HFFc6 (cell line): ENCODE data around the gene FAHD2B. TPM values are rescaled to one million over a fixed set of nuclear protein-coding genes. Genes with fewer than 3 reads are reported as not detected.
"Not testable (repeated sequence)": the region's sequence is repeated elsewhere in the genome, so short reads cannot be mapped to it uniquely, and the experiment has no call there.

Experiments
- DNase-seq: peaks from one replicate; pipeline ENCODE4 v3.0.0-alpha.2; 2018
- H3K27ac Mint-ChIP-seq: 2 replicates; pipeline ENCODE4 v1.8.0; 2020; ENCODE audit warnings: mild to moderate bottlenecking, mixed read lengths
- H3K27me3 Mint-ChIP-seq: 2 replicates; pipeline ENCODE4 v1.8.0; 2021; ENCODE audit warnings: mild to moderate bottlenecking, moderate library complexity, mixed read lengths; ENCODE audit not compliant: insufficient read depth
- H3K36me3 Mint-ChIP-seq: 2 replicates; pipeline ENCODE4 v1.8.0; 2021; ENCODE audit warnings: low read depth, mixed read lengths
- H3K4me1 Mint-ChIP-seq: 2 replicates; pipeline ENCODE4 v1.8.0; 2020; ENCODE audit warnings: low read depth, mixed read lengths
- H3K4me3 Mint-ChIP-seq: 2 replicates; pipeline ENCODE4 v1.8.0; 2020; ENCODE audit warnings: mild to moderate bottlenecking, moderate library complexity, mixed read lengths
- H3K9me3 Mint-ChIP-seq: 2 replicates; pipeline ENCODE4 v1.8.0; 2020; ENCODE audit warnings: mild to moderate bottlenecking, mixed read lengths
- CTCF ChIP-seq: fragments of 200-600 bp; sonication (generic); IDR thresholded peaks from 2 replicates; pipeline ENCODE4 v1.5.0; 2021; ENCODE audit warnings: antibody characterized with exemption, mild to moderate bottlenecking
- long read RNA-seq: library from polyadenylated mRNA; unstranded; transcript quantifications from one replicate; pipeline ENCODE4 v2.0.0, GENCODE V29; 2019
- total RNA-seq, 6 experiments: library from RNA; stranded (reverse); fragmentation: NEBNext Ultra II Directional; extraction: Animal tissue kit (Norgen Biotek cat#: 25700); gene quantifications; 2 replicates in 1 of 6; 3 replicates in 5 of 6; pipeline ENCODE4 v1.2.3, GENCODE V29; 2021

The FAHD2B gene, protein sequence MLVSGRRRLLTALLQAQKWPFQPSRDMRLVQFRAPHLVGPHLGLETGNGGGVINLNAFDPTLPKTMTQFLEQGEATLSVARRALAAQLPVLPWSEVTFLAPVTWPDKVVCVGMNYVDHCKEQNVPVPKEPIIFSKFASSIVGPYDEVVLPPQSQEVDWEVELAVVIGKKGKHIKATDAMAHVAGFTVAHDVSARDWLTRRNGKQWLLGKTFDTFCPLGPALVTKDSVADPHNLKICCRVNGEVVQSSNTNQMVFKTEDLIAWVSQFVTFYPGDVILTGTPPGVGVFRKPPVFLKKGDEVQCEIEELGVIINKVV
- 1 to 10 TPM; 2.7 to 6.6 (median 3.9) TPM for total RNA-seq
- long read RNA-seq, partial matches to known transcripts = 0 of 8 reads
- long read RNA-seq, other reads (novel, unspliced or antisense) = 0 of 8 reads

DNA sequence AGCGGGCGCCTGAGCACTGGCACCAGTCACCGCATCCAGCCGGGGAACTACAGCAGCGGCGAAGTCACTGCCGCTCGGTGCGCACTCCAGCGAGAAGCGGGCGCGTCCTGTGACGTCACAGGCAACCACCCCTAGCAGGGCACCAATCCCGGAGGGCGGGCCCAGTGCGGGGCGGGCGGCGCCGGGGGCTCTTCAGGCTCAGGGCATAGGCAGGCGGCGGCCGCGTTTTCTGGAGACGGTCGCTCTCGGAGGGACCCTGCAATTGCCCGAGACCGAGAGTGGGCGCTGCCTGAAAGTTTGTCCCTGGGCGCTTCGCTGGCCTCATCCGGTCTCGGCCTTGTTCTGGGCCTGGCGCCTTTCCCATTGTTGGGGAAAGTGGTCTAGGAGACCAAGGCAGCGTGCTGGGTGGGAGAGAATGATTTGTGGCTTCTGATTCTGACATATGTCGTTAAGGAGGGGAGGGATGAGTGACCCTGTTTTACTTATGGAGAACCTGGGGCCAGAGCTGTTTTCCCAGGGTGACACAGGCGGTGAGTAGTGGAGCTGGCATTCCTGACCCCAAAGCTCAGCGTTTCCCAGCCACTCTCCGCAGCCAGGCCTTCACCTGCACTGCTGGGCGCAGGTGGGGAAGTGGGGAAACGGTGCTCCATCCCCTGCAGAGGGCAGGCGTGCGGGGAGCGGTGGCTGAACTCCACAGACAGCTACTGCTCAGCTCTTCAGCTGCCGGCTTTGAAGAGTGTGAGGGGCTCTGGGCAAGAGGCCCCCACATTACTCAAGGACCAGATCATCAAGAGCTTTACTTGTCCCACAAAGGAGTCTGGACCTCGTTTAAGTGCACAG lies at the start of gene FAHD2B:
TSS of gene FAHD2B (minus strand) at position 111 of the 840 bp plus-strand sequence. CDS start 3,176 bp downstream, outside the sequence.
- Mint-ChIP-seq H3K27me3 (peaks cover 18% of the 10 kb centered on the region), H3K4me3 (peak within 1 kb of the TSS; percentile 82), H3K27ac (0 out of 2 replicates have a peak within 1 kb of the TSS, but pooled peaks have one; percentile 21)
- not testable (repeated sequence) for H3K4me1 Mint-ChIP-seq, H3K9me3 Mint-ChIP-seq, H3K36me3 Mint-ChIP-seq
- peak; percentile 37 for DNase-seq

DNA sequence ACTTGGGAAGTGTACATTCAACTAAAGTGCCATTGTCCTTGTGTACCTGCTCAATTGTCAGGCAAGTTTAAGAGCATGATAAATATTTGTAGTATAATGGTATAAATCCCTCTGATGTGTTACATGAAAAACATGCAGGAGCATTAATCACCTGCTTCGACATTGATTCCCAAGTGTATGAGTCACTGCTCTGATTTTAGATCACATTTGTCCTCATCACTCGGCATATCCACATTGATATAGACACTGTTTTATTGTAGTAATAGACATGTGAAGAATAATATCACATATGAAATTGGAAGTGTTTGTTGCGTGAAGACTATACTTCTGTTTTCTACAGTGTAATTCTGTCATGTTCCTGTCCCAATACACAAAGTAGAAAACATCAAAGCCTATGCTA lies 49.3 kb upstream of the FAHD2B start:
- H3K4me1 Mint-ChIP-seq, H3K36me3 Mint-ChIP-seq, H3K4me3 Mint-ChIP-seq, H3K27ac Mint-ChIP-seq, H3K27me3 Mint-ChIP-seq, DNase-seq, H3K9me3 Mint-ChIP-seq: not testable (repeated sequence)

- H3K27me3 Mint-ChIP-seq, H3K9me3 Mint-ChIP-seq, DNase-seq, H3K27ac Mint-ChIP-seq, H3K4me3 Mint-ChIP-seq, H3K4me1 Mint-ChIP-seq: not testable (repeated sequence)
- H3K36me3 Mint-ChIP-seq = peaks cover 22% of the 10 kb centered on the region
Observed at GRCh38 chr2:97129090-97129489, 34.4 kb upstream of the FAHD2B start.

GRCh38 chr2:97113882-97114255 lies 19.2 kb upstream of the FAHD2B start:
- not testable (repeated sequence) for H3K4me1 Mint-ChIP-seq, H3K9me3 Mint-ChIP-seq, H3K27me3 Mint-ChIP-seq, DNase-seq, H3K36me3 Mint-ChIP-seq
- peak overlapping the region; percentile 99 for H3K4me3 Mint-ChIP-seq
- peak overlapping the region; percentile 95 for H3K27ac Mint-ChIP-seq

DNA sequence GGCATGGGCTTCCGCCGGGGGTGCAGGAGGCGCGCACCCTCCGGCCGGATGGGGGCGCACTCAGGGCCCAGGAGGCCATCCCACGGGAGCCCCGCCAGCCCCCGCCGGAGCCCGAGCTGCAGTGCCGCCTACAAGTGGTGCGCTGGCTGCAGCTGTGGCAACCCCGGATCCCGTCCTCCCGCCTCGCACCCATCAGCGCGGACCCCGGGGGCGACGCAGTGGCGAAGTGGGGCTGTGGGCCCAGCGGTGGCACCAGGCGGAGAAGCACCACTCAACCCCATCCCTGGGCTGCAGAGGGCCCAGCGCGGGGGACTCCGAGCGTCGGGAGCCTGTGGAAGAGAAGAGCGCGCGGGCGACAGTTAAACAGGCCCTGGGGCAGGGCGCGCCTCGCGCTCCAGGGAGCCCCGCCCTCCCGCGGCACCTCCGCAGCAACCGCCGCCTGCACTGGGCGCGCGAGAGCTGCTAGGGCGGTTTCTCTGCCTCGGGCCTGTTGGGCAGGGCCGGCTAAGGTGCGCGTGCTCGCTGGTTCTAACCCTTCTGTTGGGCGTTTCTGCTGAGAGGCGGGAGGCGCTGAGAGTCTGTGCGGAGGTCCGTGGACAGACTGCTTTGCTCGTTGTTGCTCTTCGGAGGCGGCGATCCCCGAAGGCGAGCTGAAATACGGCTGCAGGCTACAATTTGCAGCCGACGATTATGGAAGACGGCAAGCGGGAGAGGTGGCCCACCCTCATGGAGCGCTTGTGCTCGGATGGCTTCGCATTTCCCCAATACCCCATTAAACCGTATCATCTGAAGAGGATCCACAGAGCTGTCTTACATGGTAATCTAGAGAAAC lies 18.6 kb upstream of the FAHD2B start, which contains the start of gene ANKRD36:
TSS of gene ANKRD36 (plus strand) at position 104 of the 832 bp plus-strand sequence. CDS start at position 691, 587 bp downstream.
- Mint-ChIP-seq H3K4me3 (peak within 1 kb of the TSS; percentile 99), H3K27ac (peak within 1 kb of the TSS; percentile 95)
- DNase-seq = peak; percentile 67
- H3K9me3 Mint-ChIP-seq, H3K4me1 Mint-ChIP-seq, H3K27me3 Mint-ChIP-seq, H3K36me3 Mint-ChIP-seq: not testable (repeated sequence)
- TF ChIP-seq CTCF = peak; percentile 7; the same call in 1 of the 2 replicates

DNA sequence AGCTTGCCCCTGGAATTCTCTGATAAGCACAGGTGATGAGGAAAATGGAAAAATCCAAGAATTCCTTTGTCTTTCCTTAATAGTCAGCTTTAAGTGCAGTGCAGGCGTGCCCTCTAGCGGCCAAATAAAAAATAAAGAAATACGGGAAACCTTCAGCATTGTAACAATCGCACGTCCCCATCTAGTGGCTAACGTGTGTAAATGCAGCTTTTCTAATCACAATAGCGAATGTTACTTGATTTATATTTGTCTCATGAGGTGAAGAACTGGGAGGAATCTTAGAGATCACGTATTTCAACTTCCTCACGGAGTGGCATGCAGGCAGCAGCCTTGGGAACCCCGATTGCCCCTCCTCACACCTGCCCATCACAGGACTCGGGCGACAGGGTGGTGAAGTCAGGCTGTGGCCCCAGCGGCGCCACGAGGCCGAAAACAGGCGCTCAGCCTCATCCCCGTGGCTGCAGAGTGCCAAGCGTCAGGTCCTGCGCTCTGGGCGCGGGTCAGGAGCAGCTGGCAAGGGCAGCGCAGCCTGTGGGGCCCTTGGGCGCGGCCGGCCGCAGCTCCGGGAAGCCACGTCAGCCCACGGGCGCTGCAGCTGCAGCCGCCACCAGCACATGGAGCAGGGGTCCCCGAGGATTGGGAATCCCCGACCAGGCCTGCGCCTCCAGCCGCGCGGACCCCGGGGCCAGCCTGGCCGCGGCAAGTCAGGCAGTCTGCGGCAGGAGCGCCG lies 17.8 kb upstream of the FAHD2B start:
- peak overlapping the region; percentile 90 for H3K4me3 Mint-ChIP-seq

GRCh38 chr2:97111246-97111645 lies 16.6 kb upstream of the FAHD2B start:
- H3K27ac Mint-ChIP-seq, H3K27me3 Mint-ChIP-seq, H3K4me1 Mint-ChIP-seq, H3K9me3 Mint-ChIP-seq, DNase-seq, H3K36me3 Mint-ChIP-seq, H3K4me3 Mint-ChIP-seq: not testable (repeated sequence)

More for the DNA sequence above, 17.8 kb upstream of the FAHD2B start:
- peak overlapping the region; percentile 90 for H3K27ac Mint-ChIP-seq
- H3K36me3 Mint-ChIP-seq, H3K27me3 Mint-ChIP-seq, H3K9me3 Mint-ChIP-seq, H3K4me1 Mint-ChIP-seq: not testable (repeated sequence)
- DNase-seq = peak; percentile 68
- peak; percentile 96 for TF ChIP-seq CTCF

GRCh38 chr2:97106878-97107277 lies 12.2 kb upstream of the FAHD2B start:
- DNase-seq, H3K27ac Mint-ChIP-seq, H3K4me1 Mint-ChIP-seq, H3K4me3 Mint-ChIP-seq, H3K36me3 Mint-ChIP-seq: not testable (repeated sequence)
- Mint-ChIP-seq H3K27me3 (peaks cover 14% of the 10 kb centered on the region), H3K9me3 (peaks cover 12% of the 10 kb centered on the region)

DNA sequence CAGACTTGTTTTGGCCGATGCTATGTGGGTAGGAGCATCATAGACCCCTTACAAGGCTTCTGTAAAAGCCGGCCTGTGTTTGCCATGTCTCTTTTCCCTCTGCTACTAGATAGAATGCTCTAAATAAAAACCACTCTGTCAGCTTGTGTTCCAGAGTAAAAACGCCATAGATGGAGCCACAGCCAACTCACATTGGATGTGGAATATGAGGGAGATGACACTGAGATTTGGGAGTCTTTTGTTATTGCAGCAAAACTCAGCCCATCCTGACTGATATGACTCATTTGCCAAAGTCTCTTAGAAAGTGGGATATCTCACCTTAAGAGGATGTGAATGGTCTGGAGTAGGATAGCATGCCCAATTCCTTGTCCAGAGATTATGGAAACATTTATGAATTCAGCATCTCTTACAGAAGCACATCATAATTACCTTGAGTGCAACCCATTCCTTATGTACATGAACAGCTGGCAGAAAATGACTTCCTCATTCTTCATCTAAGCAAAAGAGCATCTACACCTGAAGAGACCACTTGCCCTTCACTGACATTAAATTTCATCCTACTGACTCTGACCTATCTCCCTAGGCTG lies 4.2 kb upstream of the FAHD2B start:
- H3K4me3 Mint-ChIP-seq, H3K9me3 Mint-ChIP-seq, H3K27ac Mint-ChIP-seq, H3K36me3 Mint-ChIP-seq, H3K4me1 Mint-ChIP-seq, DNase-seq: not testable (repeated sequence)
- H3K27me3 Mint-ChIP-seq = peaks cover 26% of the 10 kb centered on the region
